DMS53 (cell line): ENCODE data around the gene CASTOR1.

ENCODE experiments used
- DNase-seq: peaks from one replicate; lab custom pipeline; 2025; lab: John Stamatoyannopoulos, UW

CASTOR1 gene

DNA sequence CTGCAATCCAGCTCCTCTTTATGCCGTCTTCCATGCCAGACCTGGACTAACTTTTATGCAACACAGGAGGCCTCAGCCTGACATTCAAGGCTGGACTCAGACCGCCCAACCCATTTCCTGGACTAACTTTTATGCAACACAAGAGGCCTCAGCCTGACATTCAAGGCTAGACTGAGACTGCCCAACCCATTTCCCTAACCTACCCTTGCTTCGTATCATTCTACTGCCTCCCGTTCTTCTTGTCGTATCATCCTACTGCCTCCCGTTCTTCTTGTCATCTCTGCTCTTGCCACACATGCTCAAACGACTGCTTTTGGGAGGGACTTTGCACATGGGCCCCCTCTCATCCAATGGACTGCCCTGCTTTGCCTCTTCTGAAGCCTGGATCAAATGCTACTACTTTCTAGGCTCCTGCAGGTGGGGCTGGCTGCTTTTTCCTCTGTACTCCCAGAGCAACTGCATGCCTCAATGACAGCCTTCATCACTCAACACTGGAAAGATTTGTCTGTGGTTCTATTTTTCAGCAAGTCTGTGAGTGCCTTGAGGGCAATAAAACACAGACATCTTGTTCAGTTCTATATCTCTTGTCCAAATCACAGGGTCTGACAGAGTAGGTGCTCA lies 29.6 kb upstream of the CASTOR1 start:
- DNase-seq = no peak

DNA sequence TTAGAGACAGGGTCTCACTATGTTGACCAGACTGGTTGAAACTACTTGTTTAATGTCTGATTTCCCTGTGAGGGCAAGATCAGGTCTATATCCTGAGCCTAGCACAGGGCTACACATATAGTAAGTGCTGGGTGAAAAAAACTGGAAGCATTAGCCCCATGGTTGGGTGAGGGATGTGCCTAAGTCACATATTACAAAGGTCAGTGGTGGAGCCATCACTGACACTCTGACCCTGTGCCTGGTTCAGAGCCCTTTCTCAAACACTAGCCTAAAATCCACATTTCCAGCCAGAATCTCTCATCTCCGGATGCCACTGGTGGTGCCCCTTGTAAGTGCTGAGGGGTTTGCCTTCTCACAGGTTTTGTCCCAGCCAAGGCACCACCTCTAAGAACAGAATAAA lies 28.5 kb upstream of the CASTOR1 start:
- no peak for DNase-seq

DNA sequence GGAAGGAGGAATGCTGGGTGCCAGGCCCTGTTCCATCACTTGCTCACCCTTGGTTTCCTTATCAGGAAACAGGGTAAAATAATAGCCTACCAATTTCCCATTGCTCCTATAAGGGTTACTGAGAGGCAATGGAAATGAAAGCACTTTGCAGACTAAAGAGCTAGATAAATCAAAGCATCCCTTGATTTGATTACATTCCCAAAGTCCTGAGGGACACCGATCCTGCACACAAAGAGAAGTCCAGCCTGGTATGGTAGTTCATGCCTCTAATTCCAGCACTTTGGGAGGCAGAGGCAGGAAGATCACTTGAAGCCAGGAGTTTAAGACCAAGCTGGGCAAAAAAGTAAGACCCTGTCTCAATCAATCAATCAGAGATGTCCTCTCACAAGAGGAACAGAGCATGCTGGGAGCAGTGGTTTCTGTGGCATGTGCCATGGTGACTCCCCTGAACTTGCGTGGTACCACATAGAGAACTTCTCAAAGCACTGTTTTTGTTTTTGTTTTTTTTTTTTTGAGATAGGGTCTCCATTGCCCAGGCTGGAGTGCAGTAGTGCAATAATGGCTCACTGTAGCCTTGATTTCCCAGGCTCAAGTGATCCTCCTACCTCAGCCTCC lies 26.8 kb upstream of the CASTOR1 start:
- DNase-seq = no peak

DNA sequence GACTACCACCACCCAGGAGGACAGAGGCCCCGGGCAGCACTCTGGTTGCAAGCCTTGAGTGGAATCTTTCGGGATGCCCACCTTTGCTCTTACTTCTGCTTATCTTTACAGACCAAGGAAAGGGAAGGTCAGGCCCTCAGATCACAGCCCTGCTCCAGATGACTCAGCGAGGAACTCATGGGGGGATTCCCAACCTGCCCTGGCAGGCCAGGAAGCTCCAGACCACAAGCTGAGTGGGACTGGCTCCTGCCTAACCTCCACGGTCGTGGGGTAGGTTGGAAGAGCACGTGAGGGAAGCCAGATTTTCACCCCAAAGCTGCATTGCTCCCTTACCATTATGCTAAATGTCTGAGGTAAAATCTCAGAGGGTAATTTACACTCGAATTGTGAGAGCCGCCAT lies 25.6 kb upstream of the CASTOR1 start:
- no peak for DNase-seq

DNA sequence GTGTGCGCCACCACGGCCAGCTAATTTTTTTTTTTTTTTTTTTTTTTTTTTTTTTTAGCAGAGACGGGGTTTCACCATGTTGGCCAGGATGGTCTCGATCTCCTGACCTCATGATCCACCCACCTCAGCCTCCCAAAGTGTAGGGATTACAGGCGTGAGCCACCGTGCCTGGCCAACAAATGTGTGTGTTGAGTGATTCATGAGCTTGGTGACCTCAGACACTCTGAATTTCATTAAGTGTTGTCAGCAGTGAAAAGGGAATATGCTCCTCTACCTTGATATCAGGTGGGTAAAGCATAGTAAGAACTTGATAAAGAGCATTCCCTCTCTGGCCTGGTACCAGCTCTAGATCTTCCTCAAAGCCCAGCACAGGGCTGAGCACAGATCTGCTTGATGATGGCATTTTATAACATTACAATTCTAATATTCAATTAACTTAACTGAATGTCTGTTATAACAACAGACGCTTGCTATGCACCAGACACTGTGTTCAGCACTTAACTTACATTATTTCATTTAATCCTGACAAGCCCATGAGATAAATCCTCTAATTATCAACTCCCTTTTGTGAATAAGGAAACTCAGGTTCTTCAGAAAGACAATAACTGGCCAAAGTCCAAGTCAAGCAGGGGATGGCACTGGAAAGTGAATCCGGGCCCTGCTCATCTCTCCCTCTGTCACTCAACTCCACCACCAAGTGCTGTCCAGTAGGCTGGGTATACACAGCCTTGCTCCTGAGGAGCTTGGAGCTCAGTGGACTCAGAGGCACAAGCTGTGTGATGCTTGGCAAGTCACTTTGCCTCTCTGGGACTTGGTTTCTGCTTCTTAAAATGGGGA lies 24.4 kb upstream of the CASTOR1 start:
- no peak for DNase-seq

DNA sequence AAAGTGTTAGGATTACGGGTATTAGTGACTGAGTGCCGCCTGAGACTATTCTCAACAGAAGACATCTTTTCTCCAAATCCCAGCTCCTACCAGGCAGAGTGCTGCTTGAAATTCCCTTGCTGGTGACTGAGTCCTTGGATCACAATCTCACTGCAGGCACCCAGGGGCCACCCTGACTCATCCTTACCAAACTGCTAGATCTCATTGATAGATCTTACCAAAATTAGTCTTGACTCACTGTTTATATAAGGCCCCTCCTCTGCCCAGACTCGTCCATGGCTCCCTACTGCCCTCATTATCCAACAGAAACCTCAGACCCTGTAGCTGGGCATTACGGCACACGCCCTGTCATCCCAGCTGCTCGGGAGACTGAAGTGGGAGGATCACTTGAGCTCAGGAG lies 22.7 kb upstream of the CASTOR1 start:
- no peak for DNase-seq

DNA sequence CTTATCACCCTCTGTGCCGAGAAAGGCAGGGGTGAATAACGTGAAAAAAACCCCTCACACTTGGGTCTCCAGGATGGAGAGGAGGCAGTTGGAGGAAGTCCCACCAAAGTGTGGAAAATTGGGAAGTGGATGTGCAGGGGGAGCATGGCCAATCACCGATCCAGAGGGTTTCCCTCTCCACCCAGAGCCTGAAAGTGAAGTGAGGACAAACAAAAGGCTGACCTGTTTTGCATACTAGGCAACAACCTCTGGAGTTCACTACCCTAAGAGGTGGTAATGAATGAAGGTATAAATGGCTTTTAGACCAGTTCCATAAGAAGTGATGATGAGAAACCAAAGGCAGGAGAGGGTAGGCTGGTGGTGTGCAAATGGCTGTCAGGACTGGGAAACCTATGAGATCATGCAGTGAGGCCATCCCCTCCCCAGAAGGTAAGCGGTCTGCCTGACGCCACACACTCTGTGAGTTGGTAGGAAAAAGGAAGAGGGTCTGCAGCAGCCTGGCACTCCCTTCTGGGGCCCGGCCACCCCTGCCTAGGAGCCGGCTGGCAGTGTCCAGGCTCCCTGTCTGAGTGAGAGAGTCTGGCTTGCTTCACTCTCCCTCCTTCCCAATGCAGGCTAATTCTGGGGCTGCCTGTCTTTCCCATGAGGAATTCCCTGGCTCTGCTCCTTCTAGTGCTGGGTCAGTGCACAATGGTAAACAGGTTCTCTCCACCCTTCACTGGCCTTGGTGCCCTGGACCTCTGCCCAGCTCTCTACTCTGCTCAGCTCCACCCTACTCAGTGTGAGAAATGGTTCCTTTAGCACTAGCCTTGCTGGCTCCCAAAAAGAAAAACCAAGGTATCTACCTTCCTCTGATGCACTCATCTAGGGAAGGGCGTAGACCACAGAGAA lies 21.8 kb upstream of the CASTOR1 start:
- no peak for DNase-seq

DNA sequence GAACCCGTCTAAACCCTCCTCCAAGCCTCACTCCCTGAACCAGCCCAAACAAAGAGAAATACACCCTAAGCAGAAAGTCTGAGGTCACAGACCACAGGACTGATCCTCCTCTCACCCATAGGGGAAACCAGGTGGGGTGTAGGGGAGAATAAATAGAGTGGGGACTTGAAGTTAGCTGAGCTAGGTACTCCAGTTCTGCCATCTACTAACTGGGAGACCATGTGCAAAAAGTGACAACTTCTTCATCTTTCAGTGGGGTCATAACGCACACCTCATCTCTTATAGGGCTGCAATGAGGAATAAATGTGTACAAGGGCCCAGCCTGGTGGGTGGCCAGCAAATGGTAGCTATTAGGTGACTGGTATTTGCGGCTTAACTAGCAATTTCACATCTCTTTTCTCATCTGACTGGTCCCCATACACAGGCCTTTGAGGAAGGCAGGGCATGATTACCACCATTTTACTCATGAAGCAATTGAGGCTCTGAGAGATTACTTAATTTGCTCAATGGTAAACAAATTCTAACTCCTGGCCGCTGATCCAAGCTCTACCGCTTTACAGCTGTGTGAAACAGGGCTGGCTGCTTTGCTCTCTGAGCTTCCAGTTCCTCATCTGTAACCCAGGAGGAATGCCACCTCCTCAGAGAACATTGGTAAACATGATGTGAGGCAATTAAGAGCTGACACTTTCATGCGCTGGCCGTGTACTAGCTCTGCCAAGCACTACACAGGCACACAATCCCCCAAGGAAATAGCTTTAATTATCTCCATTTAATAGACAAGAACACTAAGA lies 20.8 kb upstream of the CASTOR1 start:
- DNase-seq = no peak

DNA sequence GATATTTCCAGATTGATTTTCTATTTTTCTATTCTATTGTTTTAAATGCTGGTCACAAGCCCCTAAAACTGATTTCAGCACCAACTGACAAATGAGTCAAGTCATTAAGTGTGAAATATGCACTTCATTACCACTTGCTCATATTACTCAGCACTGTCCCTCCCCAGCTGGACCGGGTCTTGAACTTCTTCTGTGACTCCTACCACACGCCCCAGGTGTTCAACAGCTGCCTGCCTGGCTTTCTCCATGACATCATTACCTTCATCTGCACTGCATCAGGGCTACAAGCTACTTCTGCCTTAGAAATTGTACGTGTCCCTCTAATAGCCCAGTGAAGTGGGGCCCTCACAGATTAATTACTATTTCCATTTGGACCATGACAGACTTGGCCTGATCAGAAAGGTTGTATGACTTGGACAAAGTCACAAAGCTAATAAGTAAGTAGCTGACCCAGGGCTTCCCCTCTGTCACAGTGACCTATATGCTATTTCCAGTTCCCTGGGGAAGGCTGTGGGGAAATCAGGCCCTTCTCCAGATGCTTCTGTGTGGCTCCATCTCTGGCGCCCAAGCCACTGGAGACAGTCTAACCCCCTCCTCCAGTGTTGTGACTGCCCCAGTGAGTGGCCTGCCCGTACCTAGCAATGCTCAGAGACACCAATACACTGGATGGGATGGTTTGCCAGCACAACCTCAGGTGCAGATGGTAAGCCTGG lies 19.4 kb upstream of the CASTOR1 start:
- DNase-seq = no peak

DNA sequence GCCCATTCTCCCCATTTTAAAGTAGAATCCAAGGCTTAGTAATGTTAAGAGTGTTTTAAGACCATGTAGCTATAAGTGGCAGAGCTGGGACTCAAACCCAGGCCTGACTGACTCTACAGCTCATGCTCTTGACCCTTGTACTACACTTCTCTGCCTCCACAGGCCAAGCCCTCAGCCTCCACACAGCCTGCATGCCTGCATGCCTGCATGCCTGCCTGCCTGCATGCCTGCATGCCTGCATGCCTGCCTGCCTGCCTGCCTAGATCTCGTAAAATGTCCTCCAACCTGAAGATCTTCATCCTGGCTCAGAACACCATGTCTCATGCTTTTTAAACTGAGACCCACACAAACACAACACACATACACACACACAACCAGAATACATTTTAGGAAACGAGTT lies 18.8 kb upstream of the CASTOR1 start:
- no peak for DNase-seq

DNA sequence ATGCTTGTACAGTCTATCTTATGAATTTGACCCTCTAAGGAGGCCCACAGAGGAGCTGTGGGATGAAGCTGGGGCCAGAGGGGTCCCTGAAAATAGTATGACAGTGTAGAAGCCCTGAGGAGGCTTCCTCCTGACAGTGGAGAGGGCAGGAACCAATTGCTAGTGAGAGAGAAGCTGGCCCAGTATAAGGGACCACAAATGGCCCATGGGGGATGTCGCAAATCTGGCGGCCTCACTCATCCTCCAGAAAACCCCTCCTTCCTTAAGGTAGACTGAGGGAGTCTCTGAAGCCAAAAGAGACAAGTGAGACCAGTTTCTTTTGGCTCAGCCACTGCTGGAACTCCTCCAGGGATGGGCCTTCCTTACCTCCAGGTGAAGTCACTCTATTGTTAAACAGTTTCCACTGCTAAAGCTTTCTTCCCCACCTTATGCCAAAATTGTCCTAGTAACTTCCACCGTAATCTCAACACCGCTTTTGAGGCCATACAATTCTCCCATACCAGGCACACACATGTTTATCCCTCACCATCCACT lies 17.8 kb upstream of the CASTOR1 start:
- DNase-seq = no peak

DNA sequence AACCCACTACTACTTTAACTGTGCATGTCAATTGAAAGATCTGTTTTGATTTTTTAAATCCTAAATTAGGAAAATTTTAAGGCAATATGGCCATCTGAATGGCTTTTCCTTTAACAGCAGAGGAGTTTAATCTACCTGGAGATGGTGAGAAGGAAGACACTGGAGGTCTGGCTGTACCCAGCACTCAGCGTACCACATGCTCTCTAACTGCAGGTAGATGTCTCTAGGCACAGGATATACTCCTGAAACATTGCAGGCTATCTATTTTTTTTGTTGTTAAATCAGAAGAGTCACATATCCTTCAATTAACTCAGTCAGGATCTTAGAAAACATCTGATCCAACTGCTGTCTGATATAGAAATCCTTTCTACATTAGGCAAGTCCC lies 17.3 kb upstream of the CASTOR1 start:
- DNase-seq = no peak

DNA sequence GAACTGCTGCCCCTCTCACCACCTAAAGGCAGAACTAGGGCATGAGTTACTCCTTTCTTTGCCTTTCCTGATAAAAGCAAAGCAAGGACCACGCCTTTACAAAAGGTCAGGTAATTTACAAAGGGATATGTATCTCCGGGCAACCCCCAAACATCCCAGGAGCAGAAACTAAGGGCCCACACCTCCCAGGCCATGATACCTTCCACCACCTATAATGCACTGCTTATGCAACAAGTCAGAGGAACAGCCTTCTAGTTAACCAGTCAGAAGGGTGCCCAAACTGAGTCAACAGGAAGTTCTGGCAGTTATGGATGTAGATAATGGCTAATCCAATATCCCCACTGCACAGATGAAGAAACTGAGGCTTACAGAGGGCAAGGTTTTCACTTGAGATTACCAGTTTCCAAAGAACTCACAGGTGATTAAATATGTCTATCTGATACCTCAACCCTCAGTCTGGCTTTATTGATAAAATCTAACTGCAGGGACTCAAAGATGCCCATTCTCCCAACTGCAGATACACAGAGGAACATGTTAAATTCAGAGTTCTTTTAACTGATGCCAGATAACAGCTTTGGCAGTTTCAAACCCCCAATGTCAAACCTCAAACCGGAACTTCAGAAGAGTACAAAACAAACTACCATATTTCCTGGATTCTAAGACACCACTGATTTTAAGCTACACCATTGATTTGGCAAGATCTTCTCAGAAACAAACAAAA lies 16.8 kb upstream of the CASTOR1 start:
- no peak for DNase-seq

DNA sequence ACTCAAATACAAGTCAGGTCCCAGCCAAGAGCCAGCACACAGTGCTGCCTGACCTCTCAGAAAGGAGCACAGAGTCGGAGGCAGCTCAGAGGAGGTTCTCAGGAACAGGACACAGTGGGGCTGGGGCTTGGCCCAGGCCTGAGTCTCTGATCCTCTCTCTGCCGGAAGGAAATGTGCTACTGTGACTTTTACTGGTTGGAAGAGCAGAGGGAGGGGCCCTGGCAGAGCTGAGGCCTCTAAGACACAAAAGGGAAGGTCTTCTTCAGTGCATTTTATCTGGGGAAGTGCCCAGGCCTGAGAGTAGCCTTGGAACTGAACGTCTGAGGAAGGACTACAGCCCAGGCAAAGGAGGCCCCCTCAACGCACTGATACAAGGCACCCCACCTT lies 16.2 kb upstream of the CASTOR1 start:
- no peak for DNase-seq

DNA sequence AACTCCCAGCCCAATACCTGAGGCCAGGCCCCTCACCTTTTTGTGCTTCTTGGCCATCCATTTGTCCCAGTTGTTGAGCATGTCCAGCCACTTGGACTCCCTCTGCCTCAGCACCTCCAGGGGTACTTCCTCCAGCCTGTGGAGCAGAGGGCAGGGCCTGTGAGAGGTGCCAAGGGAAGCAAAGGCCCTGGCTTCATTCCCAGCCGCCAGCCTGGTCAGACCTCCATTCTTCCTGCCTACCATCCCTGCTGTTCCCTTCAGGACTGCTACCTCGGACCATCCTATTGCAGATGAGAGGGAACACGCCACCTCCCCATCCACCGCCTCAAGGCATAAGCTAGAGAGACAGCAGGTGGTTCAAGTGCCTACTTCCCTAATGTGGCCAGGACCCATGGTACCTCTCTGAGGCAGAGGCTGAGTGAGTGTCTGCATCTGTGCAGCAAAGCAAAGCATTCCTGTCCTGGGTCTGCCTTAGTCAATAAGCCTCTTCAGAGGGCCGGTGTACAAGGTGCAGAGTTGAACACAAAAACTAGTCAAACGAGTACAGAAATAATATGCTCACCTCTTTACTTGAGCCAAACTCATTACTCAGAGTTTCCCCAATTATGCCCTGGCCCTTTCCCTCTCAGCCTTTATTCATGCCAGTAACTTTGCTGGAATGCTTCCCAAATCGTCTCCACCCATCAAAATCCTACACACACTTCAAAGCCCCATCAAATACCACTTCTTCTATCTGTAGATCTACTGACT lies 15.4 kb upstream of the CASTOR1 start:
- DNase-seq = no peak

DNA sequence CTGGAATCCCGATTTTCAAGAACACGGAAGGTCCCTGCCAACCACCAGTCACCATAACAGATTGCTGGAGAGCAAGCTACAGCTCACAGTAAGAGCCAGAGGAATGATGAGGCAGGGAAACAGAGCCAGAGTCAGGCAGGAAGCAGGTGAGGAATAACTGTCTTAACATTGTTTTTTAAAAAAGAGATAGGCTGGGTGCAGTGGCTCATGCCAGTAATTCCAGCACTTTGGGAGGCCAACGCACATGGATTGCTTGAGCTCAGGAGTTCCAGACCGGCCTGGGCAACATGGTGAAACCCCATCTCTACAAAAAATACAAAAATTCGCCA lies 13.5 kb upstream of the CASTOR1 start:
- DNase-seq = no peak

DNA sequence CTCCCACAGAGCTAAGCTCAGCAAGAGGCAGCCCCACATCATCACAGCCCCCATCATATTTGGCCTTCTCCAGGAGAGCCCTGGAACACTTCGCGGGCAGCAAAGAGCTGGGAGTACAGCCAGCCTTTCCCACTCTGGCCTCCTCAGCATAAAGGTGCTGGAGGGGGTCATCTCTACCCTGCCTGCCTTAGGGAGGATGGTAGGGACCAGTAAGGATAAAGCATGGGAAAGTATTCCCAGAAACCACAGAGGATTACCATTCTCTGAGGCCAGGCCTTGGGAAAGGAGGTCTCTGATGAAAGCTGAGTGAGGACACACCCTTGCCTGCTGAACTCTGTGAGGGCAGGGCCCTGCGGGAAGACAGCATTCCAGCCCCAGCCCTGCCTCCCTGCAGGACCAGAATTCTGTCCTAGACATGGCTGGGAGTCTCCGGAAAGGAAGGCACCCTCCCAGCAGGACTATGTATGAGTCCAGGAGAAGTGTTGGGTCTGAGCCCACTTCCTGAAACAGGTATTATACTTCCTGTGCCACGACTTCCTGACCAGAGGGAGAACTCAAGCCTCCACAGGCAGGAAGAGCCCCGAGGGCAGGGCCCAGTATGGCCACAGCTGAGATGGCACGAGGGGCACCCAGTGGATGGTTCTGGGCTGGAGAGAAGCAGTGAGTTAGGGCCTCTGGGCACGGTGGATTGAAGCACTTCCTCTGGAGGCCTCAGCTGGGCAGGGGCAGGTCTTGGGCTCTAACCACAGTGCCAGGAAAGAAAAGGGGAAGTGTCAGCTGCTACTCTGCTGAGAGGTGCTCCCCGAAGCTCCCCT lies 12.9 kb upstream of the CASTOR1 start:
- no peak for DNase-seq

DNA sequence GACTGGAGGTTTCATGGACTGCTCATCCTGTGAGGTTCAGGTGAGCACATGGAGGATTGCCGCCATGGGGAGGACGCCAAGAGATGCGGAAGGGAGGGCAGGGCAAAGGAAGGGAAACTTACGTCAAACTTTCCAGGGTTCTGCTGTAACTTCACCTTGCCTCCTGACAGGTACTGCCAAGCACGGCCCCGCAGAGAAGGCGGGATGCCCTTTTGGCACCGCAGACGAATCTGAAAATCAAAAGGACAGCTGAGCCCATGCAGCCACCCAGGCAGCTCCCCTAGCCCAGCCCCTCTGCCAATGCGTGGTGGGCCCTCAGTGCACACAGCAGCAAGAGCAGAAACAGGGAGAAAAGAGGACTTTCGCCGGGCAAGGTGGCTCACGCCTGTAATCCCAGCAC lies 10.0 kb upstream of the CASTOR1 start:
- no peak for DNase-seq
